Stimulated activated CD8-positive, alpha-beta memory T cell treated with anti-CD3 and anti-CD28 coated beads, Interleukin-4, amount 100 ng/mL, for 24 hours (primary cell): ENCODE results near the gene PABPC1L.

Experiments used
- DNase-seq: peaks from one replicate; pipeline ENCODE4 v3.0.0-alpha.2; 2020; ENCODE audit warnings: low read depth

PABPC1L gene

GRCh38 chr20:44942264-44942973 is 32.6 kb downstream of the PABPC1L start:
- DNase-seq: no peak

DNA sequence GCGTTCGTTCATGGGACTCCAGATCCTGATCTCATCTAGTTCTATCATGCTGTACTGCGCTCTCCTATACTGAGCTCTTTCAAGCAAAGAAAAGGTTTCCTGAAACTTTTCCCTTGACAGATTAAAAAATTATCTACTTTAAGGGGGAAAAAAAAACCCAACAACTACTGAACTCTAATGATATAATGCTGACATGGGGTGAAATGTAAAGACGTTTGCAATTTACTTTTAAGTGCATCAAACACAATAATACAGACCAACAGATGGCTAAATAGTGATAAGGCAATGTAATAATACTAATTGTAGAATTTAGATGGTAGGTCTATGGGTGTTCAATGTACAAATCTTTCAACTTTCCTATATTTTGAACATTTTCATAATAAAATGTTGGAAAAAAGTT is 34.0 kb downstream of the PABPC1L start:
- no peak for DNase-seq

DNA sequence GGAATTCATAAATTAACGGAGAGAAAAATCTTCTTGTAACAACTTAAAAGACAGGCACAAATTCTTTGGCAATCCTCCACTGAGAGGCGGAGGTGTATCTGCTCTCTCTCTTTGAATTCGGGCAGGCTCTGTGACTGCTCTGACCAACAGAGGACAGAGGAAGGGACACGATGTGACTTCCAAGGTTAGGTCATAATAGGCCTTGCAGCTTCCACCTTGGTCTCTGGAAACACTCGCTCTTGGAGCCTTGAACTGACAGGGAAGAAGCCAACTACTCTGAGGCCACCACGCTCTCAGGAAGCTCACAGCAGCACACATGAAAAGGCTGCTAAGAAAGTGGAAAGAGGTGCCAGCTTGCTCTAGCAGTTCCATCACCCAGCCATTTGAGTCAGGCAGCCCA is 35.4 kb downstream of the PABPC1L start:
- DNase-seq: no peak

GRCh38 chr20:44946271-44946852 is 36.5 kb downstream of the PABPC1L start:
- DNase-seq: no peak

- no peak for DNase-seq
Measured at GRCh38 chr20:44948107-44948506, 38.2 kb downstream of the PABPC1L start.

GRCh38 chr20:44948513-44948912 is 38.7 kb downstream of the PABPC1L start:
- no peak for DNase-seq

GRCh38 chr20:44950368-44950767 is 40.5 kb downstream of the PABPC1L start:
- no peak for DNase-seq

- DNase-seq: no peak
Measured at GRCh38 chr20:44952731-44953130, 42.9 kb downstream of the PABPC1L start.

GRCh38 chr20:44954211-44954610 is 44.4 kb downstream of the PABPC1L start:
- DNase-seq: no peak

DNA sequence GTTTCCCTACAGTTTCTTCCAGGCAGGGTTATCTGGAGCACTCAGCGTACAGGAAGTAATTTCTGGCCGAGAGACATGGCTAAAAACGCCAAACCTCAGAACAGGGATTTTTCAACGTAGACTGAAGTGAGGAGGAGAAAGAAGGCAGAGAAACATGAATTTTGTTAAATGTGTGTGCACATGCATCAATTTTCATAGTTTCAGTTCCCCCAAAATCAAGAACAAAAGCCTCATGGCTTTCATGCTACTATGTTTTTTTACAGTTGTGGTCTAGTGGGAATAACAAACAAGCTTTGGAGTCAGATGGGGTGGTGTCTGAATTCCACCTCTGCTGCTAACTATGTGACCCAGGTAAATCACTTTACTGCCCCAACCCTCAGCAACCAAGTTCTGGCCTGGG is 45.4 kb downstream of the PABPC1L start:
- DNase-seq: no peak

- no peak for DNase-seq
Measured at GRCh38 chr20:44956410-44956809, 46.5 kb downstream of the PABPC1L start.

GRCh38 chr20:44958276-44958675 is 48.4 kb downstream of the PABPC1L start:
- DNase-seq: no peak

DNA sequence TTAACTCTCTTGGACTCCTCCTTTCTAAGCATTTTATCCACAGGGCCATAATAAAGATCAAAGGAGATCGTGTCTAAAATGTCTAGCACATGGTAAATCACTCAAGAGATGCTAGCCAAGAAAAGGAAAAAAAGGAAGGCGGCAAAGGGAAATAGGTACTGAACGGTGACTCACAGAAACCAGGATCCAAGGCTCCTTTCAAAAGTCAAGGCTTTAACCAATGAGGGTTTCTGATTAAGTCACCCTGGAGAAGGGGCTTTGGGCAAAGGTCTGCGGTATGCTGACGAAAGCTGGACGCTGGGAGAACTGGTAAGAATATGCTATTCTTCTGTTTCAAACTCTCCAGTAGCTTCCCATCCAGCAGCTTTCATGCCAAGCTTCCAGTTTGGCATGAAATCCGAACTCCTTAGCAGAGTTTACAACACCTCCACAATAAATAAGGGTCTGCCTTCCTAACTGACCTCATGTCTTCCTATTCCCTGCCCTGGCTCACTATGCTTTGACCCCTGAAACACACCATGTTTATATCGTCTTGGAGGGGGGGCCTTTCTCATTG is 49.3 kb downstream of the PABPC1L start:
- no peak for DNase-seq

DNA sequence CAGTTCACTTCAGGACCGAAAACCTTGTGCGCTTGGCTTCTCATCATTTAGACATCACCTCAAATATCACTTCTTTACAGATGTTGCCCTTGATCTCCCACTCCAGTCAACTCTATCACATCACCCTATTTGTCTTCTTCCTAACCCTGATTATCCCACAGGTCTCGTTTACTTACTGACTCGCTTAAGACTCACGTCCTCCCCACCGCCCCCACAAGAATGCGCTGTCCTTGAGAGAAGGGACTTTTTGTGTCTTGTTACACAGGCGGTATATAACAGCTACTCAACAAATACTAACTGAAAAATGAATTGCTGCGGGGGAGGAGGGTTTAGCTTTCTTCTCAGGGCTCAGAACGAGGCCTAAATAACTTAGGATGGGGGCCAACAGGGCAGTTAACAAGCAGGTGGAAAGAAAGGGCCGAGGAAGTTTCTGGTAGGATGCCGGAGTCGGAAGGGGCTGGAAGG is 49.8 kb downstream of the PABPC1L start:
- DNase-seq: peak; percentile 59

- peak; percentile 94 for DNase-seq
Measured at GRCh38 chr20:44960103-44960852, 50.4 kb downstream of the PABPC1L start, which contains the start of gene TOMM34. TSS of gene TOMM34 (minus strand) at chr20:44960397. CDS start at chr20:44960333, 64 bp downstream.

DNA sequence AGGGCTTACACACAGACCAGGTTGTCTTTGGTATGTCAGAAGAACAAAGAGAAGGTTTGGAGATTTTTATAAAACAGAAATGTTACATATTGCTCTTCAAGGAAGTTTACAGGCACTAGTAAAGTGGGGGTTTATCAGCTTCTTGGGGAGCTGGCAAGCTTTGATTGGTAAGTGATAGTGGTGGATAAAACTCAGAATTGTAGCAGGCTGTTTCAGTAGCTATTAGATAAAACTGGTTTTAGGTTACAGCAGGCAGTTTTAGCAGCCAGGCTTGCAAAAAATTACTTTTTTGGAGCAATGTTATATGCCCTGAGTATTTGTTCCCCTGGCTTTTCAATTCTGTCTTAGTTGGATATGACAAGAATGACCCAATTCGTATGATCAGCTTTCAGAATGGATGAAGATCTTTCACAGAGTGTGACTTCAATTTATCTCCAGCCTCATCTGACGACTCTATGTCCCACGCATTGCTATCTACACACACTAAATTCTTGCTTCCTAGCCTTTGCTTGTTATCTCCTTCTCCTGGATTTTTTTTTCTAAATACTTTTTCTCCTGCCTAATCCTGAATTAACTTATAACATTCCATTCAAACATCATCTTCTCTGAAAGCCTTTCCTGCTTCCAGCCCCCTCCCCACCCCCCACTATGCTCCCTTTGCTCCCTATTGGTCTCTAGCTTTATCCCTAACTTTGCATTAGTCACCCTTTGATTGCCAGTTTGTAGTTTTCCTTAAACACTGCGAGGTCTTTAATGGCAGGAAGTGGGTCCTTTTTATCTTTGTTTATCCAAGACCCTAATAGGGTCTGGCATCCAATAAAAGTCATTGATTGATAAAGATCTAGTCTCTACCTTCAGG is 51.4 kb downstream of the PABPC1L start:
- DNase-seq: no peak

- no peak for DNase-seq
Measured at GRCh38 chr20:44961870-44962267, 52.0 kb downstream of the PABPC1L start.

- no peak for DNase-seq
Measured at GRCh38 chr20:44962483-44962882, 52.6 kb downstream of the PABPC1L start.

- no peak for DNase-seq
Measured at GRCh38 chr20:44963325-44964215, 53.7 kb downstream of the PABPC1L start.

DNA sequence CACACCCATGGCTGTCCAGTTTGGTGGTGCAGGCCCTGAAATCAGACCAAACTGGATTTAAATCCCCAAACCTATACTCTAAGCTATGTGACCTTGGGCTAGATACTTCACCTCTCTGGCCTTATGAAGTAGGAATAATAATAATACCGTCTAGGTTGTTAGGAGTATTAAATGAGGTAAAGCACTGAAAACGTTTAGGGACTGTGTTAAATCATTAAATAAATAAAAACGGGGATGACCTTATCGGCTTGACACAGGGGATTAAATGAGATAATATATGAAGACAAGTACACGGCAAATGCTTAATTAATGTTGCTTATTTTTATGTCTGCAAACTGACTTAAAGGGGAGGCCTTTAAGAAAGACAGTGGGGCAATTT is 55.8 kb downstream of the PABPC1L start:
- DNase-seq: no peak
